Smooth muscle cell (in vitro differentiated cells): ENCODE results near the gene DBP. TPM values are rescaled to one million over a fixed set of nuclear protein-coding genes. Genes with fewer than 3 reads are reported as not detected.

Source experiments
- DNase-seq: peaks from one replicate; lab custom pipeline; 2025; ENCODE audit not compliant: unreplicated experiment; lab: John Stamatoyannopoulos, UW
- H2AFZ ChIP-seq: fragments of 200-600 bp; sonication (generic); 2 replicates; pipeline ENCODE4 v1.6.0; 2016; ENCODE audit warnings: antibody characterized with exemption, low read depth, mild to moderate bottlenecking
- H3F3A ChIP-seq: fragments of 200-600 bp; sonication (generic); 2 replicates; pipeline ENCODE4 v1.6.0; 2017; ENCODE audit warnings: antibody characterized with exemption, low read depth
- H3K27ac ChIP-seq: fragments of 200-600 bp; sonication (generic); 2 replicates; pipeline ENCODE4 v1.5.1; 2016; ENCODE audit warnings: low read depth, mild to moderate bottlenecking
- H3K27me3 ChIP-seq: fragments of 200-600 bp; sonication (generic); 2 replicates; pipeline ENCODE4 v1.6.1; 2016; ENCODE audit warnings: low read depth, mild to moderate bottlenecking
- H3K36me3 ChIP-seq: fragments of 200-600 bp; sonication (generic); 2 replicates; pipeline ENCODE4 v1.5.1; 2016; ENCODE audit warnings: low read depth
- H3K4me1 ChIP-seq: fragments of 200-600 bp; sonication (generic); 2 replicates; pipeline ENCODE4 v1.5.1; 2016; ENCODE audit warnings: low read depth
- H3K4me2 ChIP-seq: fragments of 200-600 bp; sonication (generic); 2 replicates; pipeline ENCODE4 v1.6.0; 2016; ENCODE audit warnings: mild to moderate bottlenecking
- H3K4me3 ChIP-seq: fragments of 200-600 bp; sonication (generic); 2 replicates; pipeline ENCODE4 v1.5.1; 2016; ENCODE audit warnings: mild to moderate bottlenecking
- H3K79me2 ChIP-seq: fragments of 200-600 bp; sonication (generic); 2 replicates; pipeline ENCODE4 v1.6.0; 2016; ENCODE audit warnings: low read depth, mild to moderate bottlenecking
- H3K9ac ChIP-seq: fragments of 200-600 bp; sonication (generic); 2 replicates; pipeline ENCODE4 v1.6.0; 2016; ENCODE audit warnings: low read depth
- H3K9me3 ChIP-seq: fragments of 200-600 bp; sonication (generic); replicated peaks from 2 replicates; pipeline ENCODE4 v1.5.1; 2016; ENCODE audit warnings: low read depth
- H4K20me1 ChIP-seq: fragments of 200-600 bp; sonication (generic); 2 replicates; pipeline ENCODE4 v1.6.0; 2016; ENCODE audit warnings: low read depth
- CTCF ChIP-seq: fragments of 200-600 bp; sonication (generic); IDR thresholded peaks from 2 replicates; pipeline ENCODE4 v1.5.1; 2017; ENCODE audit warnings: borderline replicate concordance, mild to moderate bottlenecking, antibody characterized with exemption; ENCODE audit not compliant: insufficient read depth, poor library complexity, severe bottlenecking
- WGBS: methylation state at CpG from one replicate; pipeline ENCODE4 v1.1.7; 2016; ENCODE audit warnings: low lambda C conversion rate; 5-methylcytosine and 5-hydroxymethylcytosine counted together
- polyA plus RNA-seq: library from polyadenylated mRNA; unstranded; fragments of >200 nt; fragmentation: Nextera tagmentation; extraction: Ambion mirVana; gene quantifications from 2 replicates; pipeline ENCODE4 v1.2.1, GENCODE V29; 2016
- total RNA-seq: library from RNA; depleted of rRNA; stranded (reverse); fragments of >200 nt; gene quantifications from 2 replicates; pipeline ENCODE4 v1.2.3, GENCODE V29; 2014

DBP gene
- total and polyA plus RNA-seq, 2 experiments from 2014 or later: 3.5 to 6.9 TPM

- no peaks in the 10 kb centered on the region for H3K9me3 ChIP-seq
- H4K20me1 ChIP-seq: no peaks in the 10 kb centered on the region
- no peak overlapping the region for H2AFZ ChIP-seq
- no peak overlapping the region for H3K4me2 ChIP-seq
- WGBS: 96% methylated on average over 17 of the region's 26 CpGs
- H3K4me3 ChIP-seq: no peak overlapping the region
- H3K79me2 ChIP-seq: no peaks in the 10 kb centered on the region
- H3K27ac ChIP-seq: no peak overlapping the region
- peaks cover 7% of the 10 kb centered on the region for H3K4me1 ChIP-seq
- no peaks in the 10 kb centered on the region for H3F3A ChIP-seq
- H3K36me3 ChIP-seq: no peaks in the 10 kb centered on the region
- no peak overlapping the region for H3K9ac ChIP-seq
- no peak for TF ChIP-seq CTCF
- DNase-seq: no peak
- H3K27me3 ChIP-seq: no peaks in the 10 kb centered on the region
These were observed 32.9 kb upstream of the DBP start for GRCh38 chr19:48669903-48670668.

GRCh38 chr19:48668761-48669160 is 31.6 kb upstream of the DBP start:
- no peaks in the 10 kb centered on the region for H3F3A ChIP-seq
- WGBS: 100% methylated on average over 2 of the region's 2 CpGs

GRCh38 chr19:48668332-48668731 is 31.2 kb upstream of the DBP start:
- 93% methylated on average over 3 of the region's 3 CpGs for WGBS
- no peak for DNase-seq
- H3F3A ChIP-seq: no peaks in the 10 kb centered on the region
- no peak overlapping the region for H3K4me3 ChIP-seq
- H2AFZ ChIP-seq: no peak overlapping the region
- no peaks in the 10 kb centered on the region for H3K27me3 ChIP-seq
- no peak overlapping the region for H3K27ac ChIP-seq
- no peaks in the 10 kb centered on the region for H3K36me3 ChIP-seq
- H3K4me1 ChIP-seq: peaks cover 2% of the 10 kb centered on the region
- H3K9me3 ChIP-seq: no peaks in the 10 kb centered on the region
- no peak overlapping the region for H3K4me2 ChIP-seq
- no peaks in the 10 kb centered on the region for H3K79me2 ChIP-seq
- no peak for TF ChIP-seq CTCF
- no peaks in the 10 kb centered on the region for H4K20me1 ChIP-seq
- H3K9ac ChIP-seq: no peak overlapping the region

More at GRCh38 chr19:48668761-48669160, 31.6 kb upstream of the DBP start:
- no peak for TF ChIP-seq CTCF
- H3K27ac ChIP-seq: no peak overlapping the region
- H3K9ac ChIP-seq: no peak overlapping the region
- no peaks in the 10 kb centered on the region for H3K36me3 ChIP-seq
- H3K4me2 ChIP-seq: no peak overlapping the region
- H2AFZ ChIP-seq: no peak overlapping the region
- DNase-seq: no peak
- H3K9me3 ChIP-seq: no peaks in the 10 kb centered on the region
- H3K4me1 ChIP-seq: peaks cover 6% of the 10 kb centered on the region
- H3K4me3 ChIP-seq: no peak overlapping the region
- H3K27me3 ChIP-seq: no peaks in the 10 kb centered on the region
- H4K20me1 ChIP-seq: no peaks in the 10 kb centered on the region
- H3K79me2 ChIP-seq: no peaks in the 10 kb centered on the region

- no peak overlapping the region for H2AFZ ChIP-seq
- H3F3A ChIP-seq: no peaks in the 10 kb centered on the region
- no peaks in the 10 kb centered on the region for H3K4me1 ChIP-seq
- no peaks in the 10 kb centered on the region for H3K36me3 ChIP-seq
- no peak overlapping the region for H3K4me3 ChIP-seq
- no peak for TF ChIP-seq CTCF
- no peak for DNase-seq
- WGBS: 88% methylated on average over 6 of the region's 6 CpGs
- H3K9me3 ChIP-seq: no peaks in the 10 kb centered on the region
- no peak overlapping the region for H3K27ac ChIP-seq
- no peak overlapping the region for H3K4me2 ChIP-seq
- H3K79me2 ChIP-seq: no peaks in the 10 kb centered on the region
- no peaks in the 10 kb centered on the region for H4K20me1 ChIP-seq
- H3K9ac ChIP-seq: no peak overlapping the region
- H3K27me3 ChIP-seq: no peaks in the 10 kb centered on the region
These were observed 28.6 kb upstream of the DBP start for GRCh38 chr19:48665786-48666185.
